ENCODE measurements around the gene DBP.
"Not testable (repeated sequence)": the region's sequence is repeated elsewhere in the genome, so short reads cannot be mapped to it uniquely, and the experiment has no call there.

The DBP gene, protein sequence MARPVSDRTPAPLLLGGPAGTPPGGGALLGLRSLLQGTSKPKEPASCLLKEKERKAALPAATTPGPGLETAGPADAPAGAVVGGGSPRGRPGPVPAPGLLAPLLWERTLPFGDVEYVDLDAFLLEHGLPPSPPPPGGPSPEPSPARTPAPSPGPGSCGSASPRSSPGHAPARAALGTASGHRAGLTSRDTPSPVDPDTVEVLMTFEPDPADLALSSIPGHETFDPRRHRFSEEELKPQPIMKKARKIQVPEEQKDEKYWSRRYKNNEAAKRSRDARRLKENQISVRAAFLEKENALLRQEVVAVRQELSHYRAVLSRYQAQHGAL

DNA sequence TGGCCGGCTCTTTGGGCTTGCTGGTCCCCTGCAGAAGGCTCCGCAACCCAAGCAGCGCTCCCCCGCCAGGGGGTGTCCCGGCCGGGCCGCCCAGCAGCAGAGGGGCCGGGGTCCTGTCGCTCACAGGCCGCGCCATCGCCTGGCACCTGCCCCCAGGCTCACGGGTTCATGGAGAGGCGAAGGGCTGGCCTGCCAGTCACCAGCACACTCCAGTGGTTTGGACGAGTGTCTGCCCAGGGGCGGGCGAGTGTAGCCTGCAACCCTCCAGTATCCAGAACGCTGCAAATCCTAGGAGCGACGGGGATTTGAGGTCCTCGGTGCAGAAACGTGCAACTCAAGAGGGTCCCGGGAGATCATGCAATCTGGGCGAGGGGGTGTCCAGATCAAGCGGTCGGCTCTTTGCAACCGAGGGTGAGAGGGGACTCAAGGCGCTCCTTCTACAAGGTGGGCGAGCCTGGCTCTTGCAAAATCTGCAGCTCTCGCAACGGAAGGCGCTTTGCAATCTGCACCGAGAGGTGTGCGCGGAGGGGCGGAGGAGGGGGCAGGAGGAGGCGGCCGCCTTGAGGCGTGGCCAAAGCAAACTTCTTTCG lies at the start of gene DBP:
TSS of gene DBP (minus strand) at position 521 of the 590 bp plus-strand sequence. CDS start at position 136, 385 bp downstream.
- ATAC-seq: no peak

- ATAC-seq: not testable (repeated sequence)
Measured at GRCh38 chr19:48686637-48687036, 49.5 kb upstream of the DBP start.

DNA sequence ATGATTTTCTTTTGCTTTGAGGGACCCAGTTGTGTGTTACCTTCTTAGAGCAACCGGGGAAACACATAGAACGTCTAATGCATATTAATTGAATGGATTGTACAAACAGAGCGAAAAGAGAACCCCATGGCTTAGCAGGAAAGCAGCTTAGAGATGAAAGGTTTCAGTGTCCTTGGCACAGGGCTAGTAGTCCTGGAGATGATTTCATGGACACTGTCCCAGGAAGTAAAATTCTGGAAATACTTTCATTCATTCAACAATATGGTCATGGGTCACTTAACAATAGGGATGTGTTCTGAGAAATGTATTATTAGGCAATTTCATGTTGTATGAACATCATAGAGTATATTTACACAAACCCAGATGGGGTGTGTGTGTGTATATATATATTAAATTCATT lies 48.9 kb upstream of the DBP start:
- no peak for ATAC-seq

GRCh38 chr19:48685583-48685982 lies 48.4 kb upstream of the DBP start:
- no peak for ATAC-seq

DNA sequence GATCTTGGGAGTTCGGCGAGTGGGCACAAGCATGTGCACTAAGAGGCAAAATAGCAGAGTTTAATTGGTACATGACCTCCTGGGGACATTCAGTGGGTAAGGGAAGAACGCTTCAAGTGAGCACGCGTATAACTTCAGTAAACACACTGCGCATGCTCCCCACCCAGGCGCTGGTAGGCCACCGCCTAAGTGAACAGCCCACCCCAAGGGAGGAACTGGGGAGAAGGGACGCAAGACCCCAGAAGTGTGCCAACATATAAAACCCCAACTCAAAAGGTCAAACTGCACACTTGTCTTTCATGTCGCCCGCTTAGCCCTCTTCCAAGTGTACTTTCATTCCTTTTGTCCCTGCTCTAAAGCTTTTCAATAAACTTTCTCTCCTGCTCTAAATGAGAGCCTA lies 46.2 kb upstream of the DBP start:
- ATAC-seq: no peak

GRCh38 chr19:48681127-48681470 lies 43.9 kb upstream of the DBP start:
- ATAC-seq: no peak

DNA sequence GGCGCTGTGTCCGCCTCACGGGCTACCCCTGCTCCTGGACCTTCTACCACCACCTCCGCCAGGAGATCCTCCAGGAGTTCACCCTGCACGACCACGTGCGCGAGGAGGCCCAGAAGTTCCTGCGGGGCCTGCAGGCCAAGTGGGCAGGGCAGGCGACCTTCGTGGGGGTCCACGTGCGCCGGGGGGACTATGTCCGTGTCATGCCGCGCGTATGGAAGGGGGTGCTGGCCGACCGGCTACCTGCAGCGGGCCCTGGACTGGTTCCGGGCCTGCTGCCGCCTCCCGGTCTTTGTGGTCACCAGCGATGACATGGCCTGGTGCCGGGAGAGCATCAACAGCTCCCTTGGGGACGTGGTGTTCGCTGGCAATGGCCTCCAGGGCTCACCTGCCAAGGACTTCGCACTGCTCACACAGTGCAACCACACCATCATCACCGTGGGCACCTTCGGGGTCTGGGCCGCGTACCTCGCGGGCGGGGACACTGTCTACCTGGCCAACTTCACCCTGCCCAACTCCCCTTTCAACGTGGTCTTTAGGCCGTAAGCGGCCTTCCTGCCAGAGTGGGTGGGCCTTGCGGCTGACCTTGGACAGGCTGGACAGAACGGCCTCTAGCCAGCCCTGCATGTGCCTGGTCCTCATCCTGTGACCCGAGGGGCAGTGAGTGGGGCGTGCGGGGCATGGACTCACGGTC lies 43.4 kb upstream of the DBP start:
- no peak for ATAC-seq

DNA sequence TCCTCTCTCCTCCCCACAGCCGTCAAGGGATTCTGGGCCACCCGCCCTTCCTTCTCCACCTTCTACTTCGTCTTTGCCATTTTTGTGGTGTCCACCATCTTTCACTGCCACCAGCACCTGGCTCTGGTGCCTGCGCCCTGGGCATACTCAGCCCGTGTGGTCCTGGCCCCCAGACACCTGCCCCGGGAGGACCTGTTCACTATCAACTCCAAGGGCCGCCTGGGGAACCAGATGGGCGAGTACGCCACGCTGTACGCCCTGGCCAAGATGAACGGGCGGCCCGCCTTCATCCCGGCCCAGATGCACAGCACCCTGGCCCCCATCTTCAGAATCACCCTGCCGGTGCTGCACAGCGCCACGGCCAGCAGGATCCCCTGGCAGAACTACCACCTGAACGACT lies 42.8 kb upstream of the DBP start:
- ATAC-seq: not testable (repeated sequence)

DNA sequence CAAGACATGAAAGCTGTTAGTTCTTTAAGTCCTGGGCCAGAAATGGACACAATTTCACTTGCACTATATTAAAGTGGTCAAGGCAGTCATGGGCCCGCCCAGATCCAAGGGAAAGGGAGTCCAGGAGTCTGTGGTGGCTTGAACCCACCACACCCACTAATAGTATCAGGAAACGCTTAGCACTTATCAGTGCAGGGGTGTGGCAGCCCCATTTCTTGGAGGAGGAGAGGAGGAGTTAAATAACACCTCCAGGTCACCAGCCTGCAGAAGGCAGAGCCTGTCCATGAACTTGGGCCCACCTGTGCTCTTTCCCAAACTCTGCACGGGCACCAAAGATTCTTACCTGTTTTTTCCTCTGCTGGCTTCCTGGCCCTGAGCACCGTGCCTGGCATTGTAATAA lies 41.0 kb upstream of the DBP start:
- no peak for ATAC-seq

GRCh38 chr19:48676887-48677286 lies 39.7 kb upstream of the DBP start:
- no peak for ATAC-seq

GRCh38 chr19:48676487-48676886 lies 39.3 kb upstream of the DBP start:
- no peak for ATAC-seq

GRCh38 chr19:48674921-48675824 lies 38.0 kb upstream of the DBP start:
- ATAC-seq: peak; percentile 81 to 89

DNA sequence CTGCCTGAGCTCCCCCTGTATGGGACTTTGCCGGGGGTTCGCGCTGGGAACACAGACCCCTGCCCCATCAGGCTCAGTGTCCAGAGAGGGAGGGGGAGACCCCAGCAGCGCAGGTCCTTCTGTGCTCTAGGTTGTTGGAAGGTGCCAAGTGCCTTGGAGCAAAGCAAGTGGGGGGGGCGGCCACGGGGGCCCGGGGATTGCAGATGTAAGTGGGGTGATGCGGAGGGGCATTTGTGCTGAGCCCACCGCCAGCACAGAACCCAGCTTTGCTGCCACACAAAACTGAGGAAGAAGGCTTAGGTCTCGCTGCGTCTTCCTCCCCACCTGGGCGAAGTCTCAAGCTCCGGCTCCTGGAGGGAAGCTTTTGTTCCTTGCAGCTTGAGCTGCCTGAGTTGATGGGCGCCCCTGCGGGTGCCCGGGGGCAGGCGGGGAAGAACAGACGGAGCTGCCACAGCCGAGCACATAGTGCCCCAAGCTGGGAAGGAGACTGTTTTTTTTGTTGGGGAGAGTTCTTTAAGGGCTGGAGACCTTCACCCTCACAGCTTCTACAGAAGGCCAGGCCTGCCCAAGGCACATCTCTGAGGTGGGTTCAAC lies 37.1 kb upstream of the DBP start:
- ATAC-seq: no peak

DNA sequence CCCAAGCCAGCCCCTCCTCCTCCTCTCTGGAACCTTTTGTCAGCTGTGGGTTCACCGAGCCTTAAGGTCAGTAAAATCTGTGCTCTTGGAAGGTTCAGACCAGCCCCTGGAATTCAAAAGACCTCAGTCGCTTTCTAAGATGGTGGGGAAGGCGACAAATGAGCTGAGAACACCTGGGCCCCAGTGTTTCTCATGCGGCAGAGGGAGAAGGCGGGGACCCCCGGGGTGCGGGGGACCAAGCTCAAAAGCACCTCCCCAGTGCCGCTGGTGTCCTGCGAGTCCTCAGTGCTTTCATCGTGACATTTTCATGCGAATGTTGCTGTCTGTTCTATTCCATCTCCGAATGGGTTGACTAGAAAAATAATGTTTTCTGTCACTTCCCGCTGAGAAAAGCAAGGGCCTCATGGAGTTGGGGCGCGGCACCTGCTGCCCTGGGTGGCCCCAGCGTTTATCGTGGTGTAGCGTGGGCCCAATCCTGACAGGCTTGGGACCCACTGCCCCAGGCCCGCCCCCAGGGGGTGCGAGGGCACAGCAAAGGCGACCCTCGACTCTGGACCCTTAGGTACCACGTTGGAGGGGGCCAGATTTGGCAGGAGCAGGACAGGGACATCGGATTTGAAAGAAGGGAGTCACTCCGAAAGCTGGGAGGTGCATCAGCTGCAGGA lies 36.4 kb upstream of the DBP start:
- ATAC-seq: no peak

DNA sequence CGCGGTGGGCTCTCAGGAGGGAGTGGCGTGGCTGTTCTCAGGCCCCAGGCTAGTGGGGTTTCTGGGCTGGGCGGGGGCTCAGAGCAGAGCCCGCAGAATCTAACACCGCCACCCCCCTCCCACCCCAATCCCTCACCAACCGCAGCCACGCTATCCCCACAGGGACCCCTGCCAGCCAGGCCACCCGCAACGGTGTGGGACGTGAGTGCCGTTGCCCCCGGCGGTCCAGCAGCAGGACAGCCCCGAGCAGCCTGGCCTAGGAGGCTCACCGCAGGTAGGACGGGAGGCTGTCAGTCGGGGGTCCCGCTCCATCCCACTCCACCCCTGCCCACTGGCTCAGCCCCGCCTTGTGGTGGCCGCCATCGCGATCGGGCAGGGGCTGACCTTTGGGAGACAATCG lies 35.8 kb upstream of the DBP start, which contains the start of gene NTN5:
TSS of gene NTN5 (minus strand) at position 24 of the 400 bp plus-strand sequence. CDS start 2,031 bp downstream, outside the sequence.
- ATAC-seq: no peak

DNA sequence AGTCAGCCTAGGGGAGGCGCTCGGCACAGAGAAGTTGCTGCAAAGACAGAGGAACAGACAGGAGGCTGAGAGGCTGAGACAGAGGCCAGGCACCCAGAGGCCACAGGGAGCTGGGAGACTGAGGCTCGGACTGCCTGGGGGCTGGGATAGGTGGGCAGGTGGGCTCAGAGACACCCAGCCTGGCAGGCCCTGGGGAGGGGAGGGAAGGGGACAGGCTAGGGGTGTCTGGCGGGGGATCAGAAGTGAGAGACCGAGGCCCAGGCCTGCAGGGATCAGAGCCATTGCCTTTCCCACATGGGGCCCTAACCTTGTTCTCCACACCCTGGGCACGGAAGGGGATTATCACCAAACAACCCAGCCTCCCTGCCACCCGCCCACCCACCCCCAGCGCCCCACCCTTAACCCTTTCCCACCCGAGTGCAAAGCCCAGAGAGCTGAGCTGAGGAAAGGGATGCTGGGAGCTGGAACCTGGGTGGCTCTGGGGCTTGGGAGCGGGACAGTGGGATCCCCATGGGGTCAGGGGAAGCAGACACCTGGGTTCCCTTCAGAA lies 34.3 kb upstream of the DBP start:
- no peak for ATAC-seq

DNA sequence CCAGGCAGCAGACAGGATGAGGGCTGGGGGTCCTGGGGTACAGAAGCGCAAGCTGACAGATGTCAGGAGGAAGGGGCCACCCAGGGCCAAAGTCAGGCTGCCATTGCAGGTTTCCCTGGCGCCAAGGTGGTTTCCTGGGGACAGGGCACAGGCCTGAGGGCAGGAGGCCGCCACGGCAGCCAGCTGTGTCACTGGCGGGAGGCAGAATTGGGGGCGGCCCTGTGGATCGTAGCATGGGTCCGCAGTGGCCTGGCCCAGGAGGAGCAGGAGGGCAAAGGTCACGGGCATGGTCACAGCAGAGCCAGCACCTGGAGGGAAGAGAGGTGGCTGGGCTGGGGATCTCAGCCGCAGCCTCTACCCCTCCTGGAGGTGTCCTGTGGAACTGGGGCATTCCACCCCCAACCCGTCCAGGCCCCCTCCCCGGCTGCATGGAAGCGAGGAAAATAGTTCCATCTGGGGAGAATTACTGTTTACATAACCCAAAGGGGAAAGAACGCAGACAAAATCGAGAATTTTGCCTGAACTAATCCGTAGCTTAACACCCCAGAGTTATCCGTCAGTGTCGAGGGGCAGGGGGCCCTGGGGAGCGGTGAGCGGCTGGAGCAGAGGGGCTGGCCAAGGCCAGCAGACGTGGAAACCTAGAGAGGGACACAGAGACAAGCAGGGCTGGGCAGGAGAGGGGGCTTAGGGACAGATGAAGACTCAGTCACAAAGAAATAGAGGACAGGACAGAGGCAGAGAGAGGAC lies 33.7 kb upstream of the DBP start:
- ATAC-seq: no peak

- no peak for ATAC-seq
Measured at GRCh38 chr19:48669903-48670668, 32.9 kb upstream of the DBP start.

DNA sequence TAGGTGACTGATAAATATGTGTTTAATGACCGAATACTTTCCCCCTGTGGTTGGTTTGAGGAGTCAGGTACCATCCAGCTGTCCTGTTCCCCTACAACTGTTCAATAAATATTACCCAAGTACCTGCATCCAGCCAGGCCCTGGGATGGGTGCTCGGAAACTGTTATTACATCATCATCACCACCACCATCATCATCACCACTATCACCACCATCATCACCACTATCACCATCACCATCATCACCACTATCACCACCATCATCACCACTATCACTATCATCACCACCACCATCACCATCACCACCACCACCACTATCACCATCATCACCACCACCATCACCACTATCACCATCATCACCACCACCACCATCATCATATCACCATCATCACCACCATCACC lies 31.6 kb upstream of the DBP start:
- ATAC-seq: no peak

DNA sequence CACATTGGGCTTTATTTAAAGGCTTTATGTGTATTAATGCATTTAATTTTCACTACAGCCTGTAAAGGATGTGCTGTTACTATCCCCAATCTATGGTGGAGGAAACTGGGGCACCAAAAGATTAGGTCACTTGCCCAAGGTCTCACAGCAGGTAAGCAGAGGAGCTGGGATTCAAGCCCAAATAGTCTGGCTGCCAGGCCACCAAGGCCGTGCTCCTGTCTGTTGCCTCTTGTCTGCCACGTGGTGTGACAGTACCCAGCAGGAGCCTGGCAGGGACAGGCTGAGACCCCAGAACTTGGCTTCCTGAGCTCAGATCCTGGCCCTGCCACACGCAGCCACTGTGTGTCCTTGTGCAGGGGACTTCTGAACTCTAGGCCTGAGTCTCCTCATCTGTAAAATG lies 31.2 kb upstream of the DBP start:
- no peak for ATAC-seq

Measured in activated CD4-positive, CD25-positive, alpha-beta regulatory T cell treated with anti-CD3 and anti-CD28 coated beads, Interleukin-2, amount 50 U/mL, for 24 hours (primary cell).